KMS-11 (cell line): ENCODE results near the gene THEMIS.

ENCODE experiments used
- H2AFZ ChIP-seq: fragments of 200-600 bp; sonication (generic); 2 replicates; pipeline ENCODE4 v1.6.1; 2016; ENCODE audit warnings: antibody characterized with exemption, mixed run types, low read depth
- H3K27ac ChIP-seq: fragments of 200-600 bp; sonication (generic); 2 replicates; pipeline ENCODE4 v1.6.1; 2016; ENCODE audit warnings: mild to moderate bottlenecking, mixed run types
- H3K27me3 ChIP-seq: fragments of 200-600 bp; sonication (generic); 2 replicates; pipeline ENCODE4 v1.6.1; 2017; ENCODE audit warnings: mild to moderate bottlenecking, low read depth, mixed run types, moderate library complexity; ENCODE audit not compliant: insufficient read depth
- H3K36me3 ChIP-seq: fragments of 200-600 bp; sonication (generic); 2 replicates; pipeline ENCODE4 v1.6.1; 2017; ENCODE audit warnings: mild to moderate bottlenecking, mixed run types; ENCODE audit not compliant: insufficient read depth
- H3K4me1 ChIP-seq: fragments of 200-600 bp; sonication (generic); 2 replicates; pipeline ENCODE4 v1.6.1; 2016; ENCODE audit warnings: mild to moderate bottlenecking, low read depth, mixed run types; ENCODE audit not compliant: poor library complexity, severe bottlenecking
- H3K4me2 ChIP-seq: fragments of 200-600 bp; sonication (generic); 2 replicates; pipeline ENCODE4 v1.7.0; 2016; ENCODE audit warnings: mild to moderate bottlenecking, mixed run types
- H3K4me3 ChIP-seq: fragments of 200-600 bp; sonication (generic); IDR thresholded peaks from 2 replicates; pipeline ENCODE4 v1.6.1; 2017; ENCODE audit warnings: low read depth, low read length, mixed read lengths; ENCODE audit not compliant: insufficient read depth
- H3K79me2 ChIP-seq: fragments of 200-600 bp; sonication (generic); 2 replicates; pipeline ENCODE4 v1.6.1; 2016; ENCODE audit warnings: low read depth, mixed run types; ENCODE audit not compliant: insufficient read depth
- H3K9ac ChIP-seq: fragments of 200-600 bp; sonication (generic); 2 replicates; pipeline ENCODE4 v1.6.1; 2016; ENCODE audit warnings: mild to moderate bottlenecking, mixed run types
- H4K20me1 ChIP-seq: fragments of 200-600 bp; sonication (generic); 2 replicates; pipeline ENCODE4 v1.6.1; 2016; ENCODE audit warnings: mild to moderate bottlenecking, mixed run types; ENCODE audit not compliant: insufficient read depth
- CTCF ChIP-seq: fragments of 200-600 bp; sonication (generic); conservative IDR thresholded peaks from 2 replicates; pipeline ENCODE4 v1.6.1; 2017; ENCODE audit warnings: low read depth, mild to moderate bottlenecking, antibody characterized with exemption, low read length, moderate library complexity, mixed read lengths

THEMIS gene

GRCh38 chr6:127914240-127914639, 13.4 kb upstream of the THEMIS start:
- H3K36me3 ChIP-seq = no peaks in the 10 kb centered on the region
- no peak overlapping the region for H3K27ac ChIP-seq
- H3K4me3 ChIP-seq = no peak overlapping the region
- H3K27me3 ChIP-seq = no peaks in the 10 kb centered on the region
- no peak for TF ChIP-seq CTCF
- no peaks in the 10 kb centered on the region for H3K79me2 ChIP-seq
- H3K9ac ChIP-seq = no peak overlapping the region
- H2AFZ ChIP-seq = no peak overlapping the region
- H3K4me2 ChIP-seq = no peak overlapping the region
- H3K4me1 ChIP-seq = peaks cover 14% of the 10 kb centered on the region
- no peaks in the 10 kb centered on the region for H4K20me1 ChIP-seq

GRCh38 chr6:127912914-127913313, 12.1 kb upstream of the THEMIS start:
- Histone ChIP-seq H3K27ac (no peak overlapping the region), H3K27me3 (no peaks in the 10 kb centered on the region), H2AFZ (no peak overlapping the region), H3K79me2 (no peaks in the 10 kb centered on the region), H3K4me3 (no peak overlapping the region), H3K9ac (no peak overlapping the region), H3K36me3 (no peaks in the 10 kb centered on the region), H3K4me2 (no peak overlapping the region), H4K20me1 (no peaks in the 10 kb centered on the region), H3K4me1 (peaks cover 1% of the 10 kb centered on the region)
- no peak for TF ChIP-seq CTCF

GRCh38 chr6:127907960-127908640, 7.2 kb upstream of the THEMIS start:
- H4K20me1 ChIP-seq = no peaks in the 10 kb centered on the region
- no peaks in the 10 kb centered on the region for H3K36me3 ChIP-seq
- TF ChIP-seq CTCF = no peak
- H3K27ac ChIP-seq = no peak overlapping the region
- H2AFZ ChIP-seq = no peak overlapping the region
- no peak overlapping the region for H3K4me3 ChIP-seq
- no peaks in the 10 kb centered on the region for H3K27me3 ChIP-seq
- peaks cover 17% of the 10 kb centered on the region for H3K4me1 ChIP-seq
- no peak overlapping the region for H3K9ac ChIP-seq
- no peaks in the 10 kb centered on the region for H3K79me2 ChIP-seq
- H3K4me2 ChIP-seq = no peak overlapping the region

- no peak for TF ChIP-seq CTCF
- Histone ChIP-seq H4K20me1 (no peaks in the 10 kb centered on the region), H2AFZ (no peak overlapping the region), H3K36me3 (no peaks in the 10 kb centered on the region), H3K79me2 (peaks cover 22% of the 10 kb centered on the region), H3K4me2 (no peak overlapping the region), H3K4me3 (no peak overlapping the region), H3K4me1 (peaks cover 36% of the 10 kb centered on the region), H3K27ac (no peak overlapping the region), H3K9ac (no peak overlapping the region), H3K27me3 (no peaks in the 10 kb centered on the region)
Observed at GRCh38 chr6:127904160-127904559, 3.3 kb upstream of the THEMIS start.
